Neutrophil (primary cell): Measurements from ENCODE around the gene MGMT.

Source experiments
- H3K27ac ChIP-seq: fragments of 200-600 bp; sonication (generic); 2 replicates; pipeline ENCODE4 v1.5.1; 2016; ENCODE audit warnings: mild to moderate bottlenecking, moderate library complexity
- H3K27me3 ChIP-seq: fragments of 200-600 bp; sonication (generic); 2 replicates; pipeline ENCODE4 v1.6.0; 2016; ENCODE audit warnings: mild to moderate bottlenecking
- H3K36me3 ChIP-seq: fragments of 200-600 bp; sonication (generic); 2 replicates; pipeline ENCODE4 v1.5.1; 2017
- H3K4me1 ChIP-seq, 2 experiments: fragments of 200-600 bp in 1 of 2; sonication (generic) in 1 of 2; 1 replicate in 1 of 2; 2 replicates in 1 of 2; pipeline versions ENCODE4 v1.5.1 to v1.6.1; 2013 to 2016; ENCODE audit warnings: low read depth in 1 of 2, low read length in 1 of 2, mild to moderate bottlenecking in 1 of 2, moderate library complexity in 1 of 2; ENCODE audit not compliant: control insufficient read depth in 1 of 2, insufficient read depth in 1 of 2
- H3K4me3 ChIP-seq, 2 experiments: fragments of 200-600 bp in 1 of 2; sonication (generic) in 1 of 2; 1 replicate in 1 of 2; 2 replicates in 1 of 2; pipeline ENCODE4 v1.5.1; 2013 to 2016; ENCODE audit warnings: low read depth in 1 of 2, low read length in 1 of 2, mild to moderate bottlenecking in 1 of 2, moderate library complexity in 1 of 2
- H3K9me3 ChIP-seq: fragments of 200-600 bp; sonication (generic); 2 replicates; pipeline ENCODE4 v1.5.1; 2016
- CTCF ChIP-seq: fragments of 200-600 bp; sonication (generic); IDR thresholded peaks from 2 replicates; pipeline ENCODE4 v1.5.1; 2016; ENCODE audit warnings: antibody characterized with exemption

MGMT gene

GRCh38 chr10:129622291-129622690 lies 155.2 kb downstream of the MGMT start:
- Histone ChIP-seq H3K4me1 (no peaks in the 10 kb centered on the region), H3K36me3 (no peaks in the 10 kb centered on the region), H3K4me3 (no peak overlapping the region), H3K27ac (no peak overlapping the region), H3K27me3 (no peaks in the 10 kb centered on the region), H3K9me3 (no peaks in the 10 kb centered on the region)
- TF ChIP-seq CTCF = no peak

- Histone ChIP-seq H3K27me3 (no peaks in the 10 kb centered on the region), H3K36me3 (no peaks in the 10 kb centered on the region), H3K27ac (no peak overlapping the region), H3K4me3 (no peak overlapping the region), H3K9me3 (no peaks in the 10 kb centered on the region), H3K4me1 (no peaks in the 10 kb centered on the region)
- TF ChIP-seq CTCF = no peak
These were observed 155.7 kb downstream of the MGMT start for GRCh38 chr10:129622736-129623135.

GRCh38 chr10:129624526-129624925 lies 157.5 kb downstream of the MGMT start:
- Histone ChIP-seq H3K36me3 (no peaks in the 10 kb centered on the region), H3K27me3 (no peaks in the 10 kb centered on the region), H3K9me3 (no peaks in the 10 kb centered on the region), H3K27ac (no peak overlapping the region), H3K4me1 (no peaks in the 10 kb centered on the region), H3K4me3 (no peak overlapping the region)
- TF ChIP-seq CTCF = no peak

- Histone ChIP-seq H3K36me3 (no peaks in the 10 kb centered on the region), H3K9me3 (no peaks in the 10 kb centered on the region), H3K27ac (no peak overlapping the region), H3K4me3 (no peak overlapping the region), H3K4me1 (no peaks in the 10 kb centered on the region), H3K27me3 (no peaks in the 10 kb centered on the region)
- TF ChIP-seq CTCF = no peak
These were observed 159.3 kb downstream of the MGMT start for GRCh38 chr10:129626309-129626708.

GRCh38 chr10:129626796-129627435 lies 159.9 kb downstream of the MGMT start:
- no peak for TF ChIP-seq CTCF

More at GRCh38 chr10:129626796-129627435, 159.9 kb downstream of the MGMT start:
- Histone ChIP-seq H3K4me3 (no peak overlapping the region), H3K27me3 (no peaks in the 10 kb centered on the region), H3K4me1 (no peaks in the 10 kb centered on the region), H3K36me3 (no peaks in the 10 kb centered on the region), H3K27ac (no peak overlapping the region), H3K9me3 (no peaks in the 10 kb centered on the region)
